Lower leg skin (tissue), 3 donors: ENCODE measurements around the gene NUP62.

Experiments used
- CTCF ChIP-seq, 3 donors: fragments of 450-650 bp; IDR thresholded peaks; one replicate each; pipeline ENCODE4 v1.5.1; 2016; ENCODE audit warnings: antibody characterized with exemption in 3 of 3, mild to moderate bottlenecking in 3 of 3, moderate library complexity in 2 of 3
- POLR2A ChIP-seq, 2 donors: fragments of 450-650 bp; IDR thresholded peaks; one replicate each; pipeline ENCODE4 v1.6.1; 2016 to 2017; ENCODE audit warnings: antibody characterized with exemption in 2 of 2, mild to moderate bottlenecking in 1 of 2, moderate library complexity in 1 of 2

DNA sequence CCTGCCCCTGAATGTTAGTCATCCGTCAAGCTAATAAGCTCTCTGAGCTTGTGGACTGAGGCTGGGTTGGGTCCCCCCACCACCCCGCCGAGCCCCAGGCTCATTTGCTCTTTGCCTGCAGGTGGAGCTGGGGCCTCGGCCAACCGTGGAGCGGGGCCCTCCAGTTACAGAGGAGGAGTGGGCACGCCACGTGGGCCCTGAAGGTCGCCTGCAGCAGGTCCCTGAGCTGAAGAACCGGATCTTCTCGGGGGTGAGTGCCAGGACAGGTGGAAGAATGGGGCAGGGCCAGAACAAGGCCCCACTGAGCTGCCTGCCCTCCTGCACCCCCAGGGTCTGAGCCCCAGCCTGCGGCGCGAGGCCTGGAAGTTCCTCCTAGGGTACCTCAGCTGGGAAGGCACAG lies 46.7 kb downstream of the NUP62 start:
- no peak for TF ChIP-seq CTCF (IDR thresholded peaks at IDR 0.05)
- TF ChIP-seq POLR2A (IDR thresholded peaks at IDR 0.05), result no peak
